ACC112 (cell line): ENCODE measurements around the gene MACROD2.

Experiments
- H2AFZ ChIP-seq: fragments of 200-600 bp; sonication (generic); one replicate; pipeline ENCODE4 v1.6.0; 2017; ENCODE audit warnings: antibody characterized with exemption, low read length; ENCODE audit not compliant: unreplicated experiment
- H3K27ac ChIP-seq: fragments of 200-600 bp; sonication (generic); 2 replicates; pipeline ENCODE4 v1.5.1; 2014; ENCODE audit warnings: low read depth, mild to moderate bottlenecking, antibody characterized with exemption, low read length, moderate library complexity
- H3K27me3 ChIP-seq: fragments of 200-600 bp; sonication (generic); 2 replicates; pipeline ENCODE4 v1.6.1; 2014; ENCODE audit warnings: mild to moderate bottlenecking, antibody characterized with exemption, low read length, moderate library complexity, mixed read lengths; ENCODE audit not compliant: insufficient read depth
- H3K36me3 ChIP-seq: fragments of 200-600 bp; sonication (generic); 2 replicates; pipeline ENCODE4 v1.6.1; 2016; ENCODE audit warnings: mild to moderate bottlenecking, antibody characterized with exemption, low read length, moderate library complexity, mixed read lengths; ENCODE audit not compliant: insufficient read depth
- H3K4me1 ChIP-seq: fragments of 200-600 bp; sonication (generic); one replicate; pipeline ENCODE4 v1.6.1; 2016; ENCODE audit warnings: low read length, mixed read lengths; ENCODE audit not compliant: insufficient read depth, unreplicated experiment, control insufficient read depth
- H3K4me3 ChIP-seq: fragments of 200-600 bp; sonication (generic); 2 replicates; pipeline ENCODE4 v1.5.1; 2014; ENCODE audit warnings: mild to moderate bottlenecking, low read depth, low read length
- H3K79me2 ChIP-seq: fragments of 200-600 bp; sonication (generic); one replicate; pipeline ENCODE4 v1.6.0; 2016; ENCODE audit warnings: low read length; ENCODE audit not compliant: control insufficient read depth, unreplicated experiment, insufficient read depth

MACROD2 gene

GRCh38 chr20:14622796-14623195 lies 627.5 kb downstream of the MACROD2 start:
- no peak overlapping the region for H2AFZ ChIP-seq
- no peak overlapping the region for H3K4me3 ChIP-seq
- H3K36me3 ChIP-seq: no peaks in the 10 kb centered on the region
- peaks cover 12% of the 10 kb centered on the region; the same call in 1 of the 2 replicates for H3K27me3 ChIP-seq
- H3K79me2 ChIP-seq: no peaks in the 10 kb centered on the region
- H3K4me1 ChIP-seq: no peaks in the 10 kb centered on the region
- no peak overlapping the region for H3K27ac ChIP-seq

GRCh38 chr20:14631011-14631410 lies 635.7 kb downstream of the MACROD2 start:
- no peaks in the 10 kb centered on the region for H3K27me3 ChIP-seq
- no peaks in the 10 kb centered on the region for H3K79me2 ChIP-seq
- no peak overlapping the region for H3K27ac ChIP-seq
- H3K36me3 ChIP-seq: no peaks in the 10 kb centered on the region
- no peaks in the 10 kb centered on the region for H3K4me1 ChIP-seq
- no peak overlapping the region for H2AFZ ChIP-seq
- H3K4me3 ChIP-seq: no peak overlapping the region

- no peaks in the 10 kb centered on the region for H3K27me3 ChIP-seq
- H3K79me2 ChIP-seq: no peaks in the 10 kb centered on the region
- H3K27ac ChIP-seq: no peak overlapping the region
- H3K4me3 ChIP-seq: no peak overlapping the region
- H3K36me3 ChIP-seq: no peaks in the 10 kb centered on the region
- H2AFZ ChIP-seq: no peak overlapping the region
- no peaks in the 10 kb centered on the region for H3K4me1 ChIP-seq
Measured at GRCh38 chr20:14632906-14633305, 637.6 kb downstream of the MACROD2 start.

GRCh38 chr20:14633507-14633906 lies 638.2 kb downstream of the MACROD2 start:
- no peaks in the 10 kb centered on the region for H3K27me3 ChIP-seq
- H3K4me3 ChIP-seq: no peak overlapping the region
- H3K36me3 ChIP-seq: no peaks in the 10 kb centered on the region
- no peak overlapping the region for H3K27ac ChIP-seq
- H3K4me1 ChIP-seq: no peaks in the 10 kb centered on the region
- no peaks in the 10 kb centered on the region for H3K79me2 ChIP-seq
- H2AFZ ChIP-seq: no peak overlapping the region

- no peaks in the 10 kb centered on the region for H3K79me2 ChIP-seq
- no peak overlapping the region for H3K27ac ChIP-seq
- H2AFZ ChIP-seq: no peak overlapping the region
- H3K36me3 ChIP-seq: no peaks in the 10 kb centered on the region
- H3K4me3 ChIP-seq: no peak overlapping the region
- no peaks in the 10 kb centered on the region for H3K4me1 ChIP-seq
- no peaks in the 10 kb centered on the region for H3K27me3 ChIP-seq
Measured at GRCh38 chr20:14634665-14635064, 639.3 kb downstream of the MACROD2 start.

GRCh38 chr20:14637441-14637840 lies 642.1 kb downstream of the MACROD2 start:
- Histone ChIP-seq H3K79me2 (no peaks in the 10 kb centered on the region), H3K36me3 (no peaks in the 10 kb centered on the region), H3K27ac (no peak overlapping the region), H3K27me3 (no peaks in the 10 kb centered on the region), H3K4me1 (no peaks in the 10 kb centered on the region), H3K4me3 (no peak overlapping the region), H2AFZ (no peak overlapping the region)

GRCh38 chr20:14643146-14643545 lies 647.8 kb downstream of the MACROD2 start:
- Histone ChIP-seq H3K4me1 (no peaks in the 10 kb centered on the region), H3K27me3 (no peaks in the 10 kb centered on the region), H3K4me3 (no peak overlapping the region), H2AFZ (no peak overlapping the region), H3K27ac (no peak overlapping the region), H3K36me3 (no peaks in the 10 kb centered on the region), H3K79me2 (no peaks in the 10 kb centered on the region)

GRCh38 chr20:14643556-14643955 lies 648.2 kb downstream of the MACROD2 start:
- H2AFZ ChIP-seq: no peak overlapping the region
- no peak overlapping the region for H3K27ac ChIP-seq
- H3K4me1 ChIP-seq: no peaks in the 10 kb centered on the region
- no peak overlapping the region for H3K4me3 ChIP-seq
- no peaks in the 10 kb centered on the region for H3K27me3 ChIP-seq
- no peaks in the 10 kb centered on the region for H3K36me3 ChIP-seq
- H3K79me2 ChIP-seq: no peaks in the 10 kb centered on the region

- Histone ChIP-seq H3K79me2 (no peaks in the 10 kb centered on the region), H3K4me3 (no peak overlapping the region), H2AFZ (no peak overlapping the region), H3K4me1 (no peaks in the 10 kb centered on the region), H3K27me3 (no peaks in the 10 kb centered on the region), H3K27ac (no peak overlapping the region), H3K36me3 (no peaks in the 10 kb centered on the region)
Measured at GRCh38 chr20:14644306-14645097, 649.2 kb downstream of the MACROD2 start.

GRCh38 chr20:14647016-14647415 lies 651.7 kb downstream of the MACROD2 start:
- H3K79me2 ChIP-seq: no peaks in the 10 kb centered on the region
- no peak overlapping the region for H2AFZ ChIP-seq
- no peaks in the 10 kb centered on the region for H3K27me3 ChIP-seq
- H3K27ac ChIP-seq: no peak overlapping the region
- H3K4me3 ChIP-seq: no peak overlapping the region
- H3K36me3 ChIP-seq: no peaks in the 10 kb centered on the region
- H3K4me1 ChIP-seq: no peaks in the 10 kb centered on the region

GRCh38 chr20:14649662-14650061 lies 654.3 kb downstream of the MACROD2 start:
- Histone ChIP-seq H3K4me3 (no peak overlapping the region), H2AFZ (no peak overlapping the region), H3K79me2 (no peaks in the 10 kb centered on the region), H3K4me1 (no peaks in the 10 kb centered on the region), H3K36me3 (no peaks in the 10 kb centered on the region), H3K27me3 (no peaks in the 10 kb centered on the region), H3K27ac (no peak overlapping the region)
